HCT116 (cell line): Measurements from ENCODE around the gene FADD. TPM values are rescaled to one million over a fixed set of nuclear protein-coding genes. Genes with fewer than 3 reads are reported as not detected.

Source experiments
- ATAC-seq: fragments of 200-7000 bp; cut with Tn5 transposase; 2 replicates; pipeline ENCODE4 v1.9.1; 2020; ENCODE audit warnings: mild to moderate bottlenecking, moderate library complexity
- BruUV-seq: library from RNA; stranded (reverse); fragments of 400-500 nt; replicated peaks from 2 replicates; lab custom pipeline; 2021; lab: Mats Ljungman, UMichigan
- CTCF ChIA-PET: fragments of 300-600 bp; sonication (Branson Sonifier 250); formaldehyde crosslinking; loops from one replicate; lab custom pipeline; 2021; ENCODE audit warnings: antibody characterized with exemption; lab: Charles Lee
- POLR2A ChIA-PET: fragments of 300-600, 350-600 bp; sonication (Branson Sonifier 250); formaldehyde crosslinking; loops from one replicate; lab custom pipeline; 2021; ENCODE audit warnings: antibody characterized with exemption; lab: Charles Lee
- RAD21 ChIA-PET, 2 experiments: fragments of 300-600 bp; sonication (Branson Sonifier 250); formaldehyde crosslinking; loops; one replicate each; lab custom pipeline; 2023; ENCODE audit warnings: low total read pairs in 2 of 2; ENCODE audit not compliant: uncharacterized antibody in 2 of 2, unreplicated experiment in 2 of 2, low non-redundant PET in 1 of 2; lab: Charles Lee
- DNase-seq: peaks from one replicate; pipeline ENCODE4 v3.0.0-alpha.2; 2010; ENCODE audit warnings: low read depth, low spot score
- H2AFZ ChIP-seq: fragments of 200-600 bp; shearing (Covaris generic), sonication (generic); 2 replicates; pipeline ENCODE4 v1.6.1; 2017; ENCODE audit warnings: low read depth, mixed run types, mixed read lengths, antibody characterized with exemption, low read length; ENCODE audit not compliant: poor library complexity, severe bottlenecking
- H3K27ac ChIP-seq: 2 replicates; pipeline ENCODE4 v1.5.1; 2012; ENCODE audit warnings: low read depth, low read length
- H3K27me3 ChIP-seq: fragments of 200-600 bp; sonication (generic); 2 replicates; pipeline ENCODE4 v1.6.1; 2016; ENCODE audit warnings: mixed run types, low read length, mixed read lengths; ENCODE audit not compliant: insufficient read depth
- H3K36me3 ChIP-seq, 2 experiments: fragments of 200-500 bp in 1 of 2; fragments of 200-600 bp in 1 of 2; sonication (Bioruptor generic) in 1 of 2; sonication (generic) in 1 of 2; 2 replicates each; pipeline versions ENCODE4 v1.5.1 to v1.6.1; 2014 to 2016; ENCODE audit warnings: low read length in 2 of 2, inconsistent platforms in 1 of 2, mixed read lengths in 1 of 2, mixed run types in 1 of 2; ENCODE audit not compliant: insufficient read depth in 2 of 2, control insufficient read depth in 1 of 2
- H3K4me1 ChIP-seq, 2 experiments: fragments of 200-600 bp in 1 of 2; sonication (generic) in 1 of 2; 2 replicates each; pipeline versions ENCODE4 v1.5.1 to v1.6.1; 2012 to 2017; ENCODE audit warnings: low read length in 2 of 2, inconsistent platforms in 1 of 2, mild to moderate bottlenecking in 1 of 2, mixed read lengths in 1 of 2, mixed run types in 1 of 2, moderate library complexity in 1 of 2; ENCODE audit not compliant: insufficient read depth in 2 of 2, control insufficient read depth in 1 of 2
- H3K4me2 ChIP-seq: fragments of 200-600 bp; sonication (generic); 2 replicates; pipeline ENCODE4 v1.6.1; 2017; ENCODE audit warnings: mixed run types, low read length, mixed read lengths
- H3K4me3 ChIP-seq, 2 experiments: fragments of 200-600 bp in 1 of 2; sonication (generic) in 1 of 2; replicated peaks in 1 of 2; 2 replicates each; pipeline ENCODE4 v1.5.1; 2011 to 2016; ENCODE audit warnings: low read length in 2 of 2, control low read depth in 1 of 2, low read depth in 1 of 2, mild to moderate bottlenecking in 1 of 2, mixed read lengths in 1 of 2, mixed run types in 1 of 2
- H3K79me2 ChIP-seq: fragments of 200-600 bp; sonication (generic); 2 replicates; pipeline ENCODE4 v1.6.1; 2017; ENCODE audit warnings: mild to moderate bottlenecking, mixed run types, low read length, moderate library complexity, mixed read lengths; ENCODE audit not compliant: insufficient read depth
- H3K9ac ChIP-seq: fragments of 200-600 bp; sonication (generic); 2 replicates; pipeline ENCODE4 v1.6.1; 2016; ENCODE audit warnings: low read length, mixed read lengths
- H3K9me2 ChIP-seq: fragments of 200-600 bp; sonication (generic), shearing (Covaris generic); 2 replicates; pipeline ENCODE4 v1.6.1; 2017; ENCODE audit warnings: mixed run types, mild to moderate bottlenecking, moderate library complexity; ENCODE audit not compliant: insufficient read depth
- H3K9me3 ChIP-seq, 2 experiments: fragments of 200-500 bp in 1 of 2; fragments of 200-600 bp in 1 of 2; sonication (Bioruptor generic) in 1 of 2; sonication (generic) in 1 of 2; 2 replicates each; pipeline ENCODE4 v1.6.1; 2014 to 2017; ENCODE audit warnings: low read length in 2 of 2, mixed read lengths in 2 of 2, inconsistent platforms in 1 of 2, low read depth in 1 of 2, mild to moderate bottlenecking in 1 of 2, mixed run types in 1 of 2, moderate library complexity in 1 of 2; ENCODE audit not compliant: control insufficient read depth in 1 of 2, insufficient read depth in 1 of 2
- H4K20me1 ChIP-seq: fragments of 200-600 bp; sonication (generic), shearing (Covaris generic); 2 replicates; pipeline ENCODE4 v1.6.1; 2017; ENCODE audit warnings: mixed run types, mild to moderate bottlenecking, moderate library complexity; ENCODE audit not compliant: insufficient read depth
- CEBPB ChIP-seq: IDR thresholded peaks from 2 replicates; pipeline ENCODE4 v1.6.1; 2012; ENCODE audit warnings: low read depth
- EGR1 ChIP-seq: IDR thresholded peaks from 2 replicates; pipeline ENCODE4 v1.6.1; 2012; ENCODE audit warnings: low read depth
- EZH2phosphoT487 ChIP-seq: fragments of 200-600 bp; IDR thresholded peaks from 2 replicates; pipeline ENCODE4 v1.6.1; 2018; ENCODE audit warnings: antibody characterized with exemption, borderline replicate concordance
- FOSL1 ChIP-seq: IDR thresholded peaks from 2 replicates; pipeline ENCODE4 v1.6.1; 2012; ENCODE audit warnings: low read depth
- JUND ChIP-seq: IDR thresholded peaks from 2 replicates; pipeline ENCODE4 v1.6.1; 2012
- POLR2AphosphoS5 ChIP-seq: IDR thresholded peaks from 2 replicates; pipeline ENCODE4 v1.6.1; 2011; ENCODE audit warnings: mild to moderate bottlenecking, low read depth, low read length, moderate library complexity
- RAD21 ChIP-seq: IDR thresholded peaks from 2 replicates; pipeline ENCODE4 v1.6.1; 2012; ENCODE audit warnings: low read depth, mild to moderate bottlenecking
- SIN3A ChIP-seq: IDR thresholded peaks from 2 replicates; pipeline ENCODE4 v1.6.1; 2012; ENCODE audit warnings: low read depth
- SP1 ChIP-seq: IDR thresholded peaks from 2 replicates; pipeline ENCODE4 v1.6.1; 2012; ENCODE audit warnings: low read depth
- SRF ChIP-seq: IDR thresholded peaks from 2 replicates; pipeline ENCODE4 v1.6.1; 2012; ENCODE audit warnings: low read depth
- intact Hi-C: fragments of 100-400 bp; cut with micrococcal nuclease; formaldehyde crosslinking; loops from 2 replicates; pipeline ENCODE4 v1.10.0; 2022
- total RNA-seq: library from RNA; stranded (reverse); gene quantifications from one replicate; pipeline ENCODE4 v1.2.1, GENCODE V29; 2021; ENCODE audit not compliant: unreplicated experiment

FADD gene
- total RNA-seq, 1 experiment from 2014 or later: 26.7 TPM

GRCh38 chr11:70252844-70253243 is 49.7 kb downstream of the FADD start (continued):
- TF ChIP-seq SRF: no peak
- TF ChIP-seq, all 23 proteins: peak for 0

GRCh38 chr11:70255477-70256116 is 52.5 kb downstream of the FADD start:
- Histone ChIP-seq H3K79me2 (no peaks in the 10 kb centered on the region), H3K27me3 (no peaks in the 10 kb centered on the region), H3K36me3 (no peaks in the 10 kb centered on the region), H2AFZ (no peak overlapping the region), H3K4me3 (no peak overlapping the region), H3K27ac (no peak overlapping the region), H4K20me1 (no peaks in the 10 kb centered on the region), H3K9ac (no peak overlapping the region), H3K9me2 (no peaks in the 10 kb centered on the region), H3K9me3 (no peaks in the 10 kb centered on the region), H3K4me2 (no peak overlapping the region), H3K4me1 (no peaks in the 10 kb centered on the region)
- DNase-seq (no peak), ATAC-seq (no peak)
- RAD21 ChIA-PET: no interaction called here
- no TSS peak for BruUV-seq
- POLR2A ChIA-PET: no interaction called here
- intact Hi-C loops: no loop called here
- CTCF ChIA-PET: no interaction called here
- TF ChIP-seq JUND: no peak
- no peak for TF ChIP-seq FOSL1
- TF ChIP-seq EZH2phosphoT487: no peak
- no peak for TF ChIP-seq POLR2AphosphoS5
- TF ChIP-seq RAD21: no peak
- TF ChIP-seq CEBPB: no peak
- no peak for TF ChIP-seq EGR1
- no peak for TF ChIP-seq SIN3A
- no peak for TF ChIP-seq SP1

Other genes starting within 250 kb of the FADD start
- gene ANO1, start 125.0 kb upstream of the FADD start, total RNA-seq: 41.7 TPM
- 48.6 TPM for gene PPFIA1, start 67.4 kb downstream of the FADD start, total RNA-seq
- gene CTTN, start 195.2 kb downstream of the FADD start, total RNA-seq: 249 TPM